GM11168 (cell line): Measurements from ENCODE around the gene NUMA1.

Source experiments
- in situ Hi-C: fragments of 300-500 bp; cut with MboI; formaldehyde crosslinking; loops from one replicate; pipeline ENCODE4 v1.12.0; 2022; ENCODE audit warnings: low sequenced_read_pairs; ENCODE audit not compliant: unreplicated experiment

The NUMA1 gene

DNA sequence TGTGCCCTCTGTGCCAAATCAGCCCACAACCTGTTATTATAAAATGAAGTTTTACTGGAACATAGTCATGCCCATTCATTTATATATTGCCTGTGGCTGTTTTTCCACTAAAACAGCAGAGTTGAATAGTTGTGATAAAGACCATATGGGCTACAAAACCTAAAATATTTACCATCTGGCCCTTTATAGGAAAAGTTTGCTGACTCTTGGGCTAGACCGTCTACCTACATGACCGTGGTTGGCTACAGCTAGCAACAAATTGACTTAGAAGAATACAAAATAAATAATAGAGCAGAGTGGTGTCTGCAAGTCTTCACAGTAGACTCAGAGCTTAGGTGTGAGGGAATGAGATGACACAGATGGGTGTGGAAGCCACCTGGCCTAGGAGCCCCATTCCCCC lies 92.8 kb downstream of the NUMA1 start:
- in situ Hi-C loops: no loop called here

DNA sequence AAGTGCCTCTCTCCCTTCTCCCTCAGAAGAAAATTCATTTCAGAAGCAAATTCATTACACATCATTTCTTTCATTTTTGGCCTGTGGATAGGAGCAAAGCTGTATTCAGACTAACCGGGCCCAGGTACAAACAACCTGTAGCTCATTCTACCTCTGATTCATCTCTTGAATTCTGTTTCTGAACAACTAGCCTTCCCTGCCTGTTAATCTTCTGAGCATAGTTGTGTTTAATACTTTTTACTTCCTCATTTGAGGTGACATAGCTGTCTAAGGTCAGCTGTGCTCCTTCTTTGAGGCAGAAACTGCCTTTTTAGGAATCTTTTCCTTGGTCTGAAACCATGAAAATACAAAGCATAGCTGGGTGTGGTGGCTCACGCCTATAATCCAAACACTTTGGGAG lies 94.2 kb downstream of the NUMA1 start:
- in situ Hi-C loops: no loop called here

DNA sequence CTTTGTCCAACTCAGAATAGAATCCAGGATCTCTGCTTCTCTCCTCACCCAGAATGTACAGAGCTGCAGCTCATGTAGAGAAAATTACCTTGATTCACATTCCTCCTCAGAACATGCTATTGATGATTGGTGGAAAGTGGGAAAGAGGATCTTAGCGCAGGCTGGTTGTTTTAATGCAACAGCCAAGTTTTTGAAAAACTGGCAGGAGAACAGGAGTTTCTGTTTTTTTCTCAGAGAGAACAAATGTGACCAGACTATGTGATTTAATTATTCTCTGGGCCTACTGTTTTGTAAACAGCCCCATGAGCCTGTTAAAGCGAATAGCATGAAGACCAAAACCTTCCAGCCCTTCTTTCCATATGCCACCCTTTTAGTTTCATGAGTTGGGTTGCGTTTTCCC lies 100.7 kb downstream of the NUMA1 start:
- in situ Hi-C loops: no loop called here

DNA sequence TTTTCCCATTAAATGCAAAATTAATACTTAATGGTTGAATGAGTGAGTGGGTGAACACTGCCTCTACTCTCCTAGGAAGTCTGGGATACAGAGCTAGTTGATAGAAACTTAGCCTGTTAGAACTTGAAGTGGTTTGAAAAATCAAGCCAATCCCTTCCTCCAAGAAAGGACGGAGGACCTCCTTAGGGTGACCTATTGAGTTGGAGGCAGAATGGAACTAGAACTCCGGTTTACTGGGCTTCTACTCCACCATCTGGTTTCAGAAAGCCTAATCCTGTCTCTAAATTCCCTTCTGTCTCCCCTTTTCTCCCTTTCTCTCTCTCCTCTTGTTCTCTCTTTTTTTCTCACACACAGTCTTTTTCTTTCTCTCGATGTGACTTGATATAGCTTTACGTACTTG lies 101.2 kb downstream of the NUMA1 start:
- in situ Hi-C loops: no loop called here

DNA sequence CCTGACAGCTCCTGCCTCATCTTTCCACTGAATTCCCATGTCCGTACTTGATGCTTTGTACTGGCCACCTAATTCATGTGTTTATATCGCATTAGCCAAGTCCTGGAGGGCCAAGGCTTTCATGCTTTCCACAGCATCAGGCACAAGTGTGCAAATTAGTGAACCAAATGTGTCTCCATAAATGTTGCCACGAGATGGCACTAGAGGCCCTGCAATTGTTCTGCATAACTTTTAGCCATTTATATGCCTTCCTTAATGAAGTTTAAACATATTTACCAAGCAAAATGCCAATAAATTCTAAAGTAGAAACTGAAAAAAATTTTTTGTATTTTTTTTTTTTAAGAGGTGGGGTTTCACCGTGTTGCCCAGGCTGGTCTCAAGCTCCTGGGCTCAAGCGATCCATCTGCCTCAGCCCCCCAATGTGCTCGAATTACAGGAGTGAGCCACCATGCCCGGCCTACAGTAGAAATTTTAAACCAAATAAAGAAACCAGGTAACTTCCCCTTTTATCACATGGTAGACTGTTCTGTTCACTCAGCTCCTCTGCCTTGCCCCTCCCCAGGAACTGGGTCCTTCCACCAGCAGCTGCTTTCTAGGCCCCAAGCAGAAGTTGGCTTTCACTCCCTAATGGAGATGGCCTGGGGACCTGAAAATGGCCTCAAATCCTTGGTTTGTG lies 102.5 kb downstream of the NUMA1 start:
- in situ Hi-C loops: no loop called here

DNA sequence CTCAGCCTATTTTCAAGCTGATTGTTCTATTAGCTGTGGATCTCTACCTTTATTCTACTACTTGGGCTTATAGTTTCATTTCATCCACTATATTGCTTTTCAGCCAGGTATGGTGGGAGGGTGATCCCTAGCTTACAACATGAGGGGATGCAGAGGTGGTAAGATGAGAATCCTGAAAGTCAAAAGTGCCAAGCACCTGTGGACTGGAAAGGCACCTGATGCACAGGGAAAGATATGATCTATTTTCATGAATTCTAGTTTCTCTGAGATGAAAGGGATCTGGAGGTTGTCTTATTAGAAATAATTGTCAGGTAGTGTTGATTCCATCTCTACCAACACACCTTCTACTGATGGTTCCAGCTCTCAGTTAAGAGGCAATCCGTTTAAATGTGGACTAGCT lies 103.3 kb downstream of the NUMA1 start:
- in situ Hi-C loops: no loop called here

DNA sequence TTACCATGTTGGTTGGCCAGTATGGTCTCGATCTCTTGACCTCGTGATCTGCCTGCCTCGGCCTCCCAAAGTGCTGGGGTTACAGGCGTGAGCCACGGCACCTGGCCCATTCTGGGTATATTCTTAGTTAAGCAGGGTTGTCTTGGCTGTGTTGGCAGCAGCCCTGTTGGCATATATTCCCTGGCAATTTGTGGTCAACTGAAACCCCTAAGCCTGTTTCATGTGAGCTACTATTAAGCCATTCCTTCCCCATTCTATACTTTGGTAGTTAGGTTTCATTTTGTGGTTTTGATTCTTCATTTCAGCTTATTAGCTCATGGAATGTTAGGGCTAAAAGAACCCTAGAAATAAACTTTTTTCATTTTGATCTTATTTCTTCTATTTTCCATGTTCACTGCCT lies 103.8 kb downstream of the NUMA1 start:
- in situ Hi-C loops: no loop called here

DNA sequence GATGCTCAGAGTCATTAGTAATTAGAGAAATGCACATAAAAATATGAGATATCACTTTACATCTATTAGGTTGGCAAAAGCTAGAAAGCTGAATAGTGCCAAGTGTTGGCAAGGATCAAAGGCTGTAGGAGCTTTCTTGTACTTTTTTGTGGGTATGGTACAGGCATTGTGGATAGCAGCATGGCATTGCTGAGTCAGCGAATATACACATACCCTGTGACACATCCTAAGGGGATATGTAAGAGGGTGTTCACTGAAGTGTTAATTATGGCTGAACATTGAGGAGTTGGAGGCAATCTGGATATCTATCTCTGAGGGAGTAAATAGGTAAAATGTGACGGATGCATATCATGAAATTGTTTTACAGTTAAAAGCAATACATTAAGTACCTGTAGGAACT lies 108.7 kb downstream of the NUMA1 start:
- in situ Hi-C loops: no loop called here

DNA sequence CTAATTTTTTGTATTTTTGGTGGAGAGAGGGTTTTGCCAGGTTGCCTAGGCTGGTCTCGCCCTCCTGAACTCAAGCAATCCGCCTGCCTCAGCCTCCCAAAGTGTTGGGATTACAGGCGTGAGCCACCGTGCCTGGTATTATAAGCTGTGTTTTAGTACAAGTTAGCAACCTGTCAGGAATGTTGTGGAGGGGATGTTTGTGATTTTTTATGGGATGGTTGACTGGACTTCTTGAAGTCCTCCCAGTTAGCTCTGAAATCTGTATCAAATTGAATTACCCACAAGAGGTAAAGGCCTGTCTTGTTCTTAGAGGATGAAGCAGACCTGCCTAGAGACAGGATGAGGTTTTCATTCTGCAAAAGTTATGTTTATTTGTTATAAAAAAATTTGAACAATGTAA lies 115.7 kb downstream of the NUMA1 start:
- in situ Hi-C loops: no loop called here

DNA sequence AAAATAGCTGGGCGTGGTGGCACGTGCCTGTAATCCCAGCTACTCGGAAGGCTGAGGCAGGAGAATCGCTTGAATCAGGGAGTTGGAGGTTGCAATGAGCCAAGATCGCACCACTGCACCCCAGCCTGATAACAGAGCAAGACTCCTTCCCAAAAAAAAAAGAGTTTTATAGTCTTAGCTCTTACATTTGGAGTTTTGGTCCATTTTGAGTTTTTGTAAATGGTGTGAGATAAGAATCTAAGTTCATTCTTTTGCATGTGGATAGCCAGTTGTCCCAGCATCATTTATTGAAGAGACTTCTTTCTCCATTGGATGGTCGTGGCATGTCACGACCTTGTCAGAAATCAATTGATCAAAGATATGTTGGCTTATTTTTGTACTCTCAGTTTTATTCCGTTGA lies 116.9 kb downstream of the NUMA1 start:
- in situ Hi-C loops: no loop called here

DNA sequence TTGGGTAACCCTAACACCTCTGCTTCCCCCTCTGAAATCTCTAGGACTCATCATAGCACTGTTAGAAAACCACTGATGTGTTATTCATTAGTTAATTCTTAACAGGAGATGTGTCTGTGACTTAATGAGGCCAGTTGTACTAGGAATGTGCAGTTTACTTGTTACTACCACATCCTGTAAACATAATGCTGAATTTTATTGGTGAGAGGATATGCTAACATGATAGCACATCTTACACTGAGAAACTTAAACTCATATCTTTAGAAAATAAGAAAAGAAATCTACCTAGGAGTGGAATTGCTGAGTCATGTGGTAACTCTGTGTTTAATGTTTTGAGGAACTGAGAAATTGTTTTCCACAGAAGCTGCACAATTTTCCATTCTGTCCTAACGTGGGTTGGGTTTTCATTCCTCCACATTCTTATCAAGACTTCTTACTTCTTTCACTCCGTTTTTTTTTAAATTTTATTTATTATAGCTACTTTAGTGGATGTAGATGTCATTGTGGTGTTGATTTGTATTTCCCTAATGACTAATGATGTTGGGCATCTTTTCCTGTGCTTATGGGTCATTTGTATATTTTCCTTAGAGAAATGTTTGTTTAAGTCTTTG lies 117.8 kb downstream of the NUMA1 start:
- in situ Hi-C loops: no loop called here

DNA sequence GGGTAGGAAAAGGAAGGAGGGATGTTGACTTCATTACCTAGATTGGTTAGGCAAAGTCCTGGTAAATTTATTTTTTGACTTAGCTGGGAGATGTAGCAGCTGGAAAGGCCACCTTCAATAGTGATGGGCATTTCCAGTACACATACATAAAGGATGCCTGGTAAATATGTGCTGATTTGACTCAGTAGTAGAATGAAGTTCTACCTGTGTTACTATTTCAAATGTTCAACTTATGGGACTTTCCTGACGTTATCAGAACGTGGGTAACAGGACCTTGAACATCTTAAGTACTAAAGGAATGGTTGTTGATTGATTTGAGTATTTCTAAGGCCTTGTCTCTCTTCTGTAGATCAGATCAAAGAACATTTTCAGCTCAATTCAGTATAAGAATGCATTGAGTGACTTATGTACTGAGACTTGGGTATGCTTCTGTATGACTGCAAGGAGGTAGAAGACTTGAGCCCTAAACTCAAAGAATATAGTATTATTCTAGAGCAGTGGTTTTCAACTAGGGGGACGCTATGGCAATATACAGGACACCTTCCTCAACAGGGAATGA lies 124.4 kb downstream of the NUMA1 start:
- in situ Hi-C loops: no loop called here
